Kidney epithelial cell (primary cell): Measurements from ENCODE around the gene AIM2. TPM values are rescaled to one million over a fixed set of nuclear protein-coding genes. Genes with fewer than 3 reads are reported as not detected.
"Not testable (repeated sequence)": the region's sequence is repeated elsewhere in the genome, so short reads cannot be mapped to it uniquely, and the experiment has no call there.

Experiments used
- DNase-seq: peaks from one replicate; pipeline ENCODE4 v3.0.0-alpha.2; 2010; ENCODE audit warnings: low read depth
- H3K27me3 ChIP-seq: 2 replicates; pipeline ENCODE4 v1.6.0; 2011; ENCODE audit warnings: low read length; ENCODE audit not compliant: control insufficient read depth, insufficient read depth
- H3K36me3 ChIP-seq: 2 replicates; pipeline ENCODE4 v1.5.1; 2011; ENCODE audit warnings: low read length; ENCODE audit not compliant: control insufficient read depth, insufficient read depth
- H3K4me3 ChIP-seq: 2 replicates; pipeline ENCODE4 v1.5.1; 2011; ENCODE audit warnings: low read depth, mild to moderate bottlenecking, control low read depth, low read length
- CTCF ChIP-seq: IDR thresholded peaks from 2 replicates; pipeline ENCODE4 v1.5.1; 2011; ENCODE audit warnings: mild to moderate bottlenecking, moderate library complexity, low read length, control low read depth, inconsistent platforms; ENCODE audit not compliant: insufficient read depth, poor library complexity, severe bottlenecking
- total RNA-seq: library from RNA; depleted of rRNA; stranded (reverse); fragments of >200 nt; gene quantifications from 2 replicates; pipeline ENCODE4 v1.2.3, GENCODE V29; 2015

Gene AIM2
- total RNA-seq, 1 donor from 2014 or later: not detected

GRCh38 chr1:159113596-159114433 is 37.2 kb upstream of the AIM2 start:
- no peak for DNase-seq
- TF ChIP-seq CTCF: no peak
- H3K4me3 ChIP-seq: no peak overlapping the region
- no peaks in the 10 kb centered on the region for H3K27me3 ChIP-seq
- no peaks in the 10 kb centered on the region for H3K36me3 ChIP-seq

GRCh38 chr1:159103021-159103420 is 26.5 kb upstream of the AIM2 start:
- not testable (repeated sequence) for H3K36me3 ChIP-seq, H3K27me3 ChIP-seq, DNase-seq, H3K4me3 ChIP-seq

DNA sequence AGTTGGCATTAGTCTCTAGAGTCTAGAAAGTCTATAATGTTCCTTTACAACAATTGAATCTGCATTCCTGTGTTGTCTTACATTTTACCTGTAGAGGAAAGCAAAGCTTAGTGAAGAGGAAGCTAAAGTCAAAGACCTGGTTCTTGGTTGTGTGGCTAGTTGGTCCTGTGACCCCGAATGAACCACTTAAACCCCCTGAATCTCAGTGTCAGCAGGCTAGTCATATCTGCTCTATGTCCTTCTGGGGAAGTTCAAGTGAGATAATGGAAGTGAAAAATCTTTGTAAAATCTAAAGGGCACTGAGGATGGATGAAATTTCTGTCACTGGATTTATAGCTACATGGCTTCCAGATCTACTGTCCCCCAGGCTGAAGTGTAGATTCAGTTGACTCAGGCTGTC is 24.0 kb upstream of the AIM2 start:
- no peak for DNase-seq
- no peaks in the 10 kb centered on the region for H3K27me3 ChIP-seq
- no peaks in the 10 kb centered on the region for H3K36me3 ChIP-seq
- TF ChIP-seq CTCF: no peak
- no peak overlapping the region for H3K4me3 ChIP-seq

- no peak overlapping the region for H3K4me3 ChIP-seq
- H3K36me3 ChIP-seq: no peaks in the 10 kb centered on the region
- no peak for TF ChIP-seq CTCF
- no peak for DNase-seq
- no peaks in the 10 kb centered on the region for H3K27me3 ChIP-seq
These were observed 22.0 kb upstream of the AIM2 start for GRCh38 chr1:159098596-159098995.

DNA sequence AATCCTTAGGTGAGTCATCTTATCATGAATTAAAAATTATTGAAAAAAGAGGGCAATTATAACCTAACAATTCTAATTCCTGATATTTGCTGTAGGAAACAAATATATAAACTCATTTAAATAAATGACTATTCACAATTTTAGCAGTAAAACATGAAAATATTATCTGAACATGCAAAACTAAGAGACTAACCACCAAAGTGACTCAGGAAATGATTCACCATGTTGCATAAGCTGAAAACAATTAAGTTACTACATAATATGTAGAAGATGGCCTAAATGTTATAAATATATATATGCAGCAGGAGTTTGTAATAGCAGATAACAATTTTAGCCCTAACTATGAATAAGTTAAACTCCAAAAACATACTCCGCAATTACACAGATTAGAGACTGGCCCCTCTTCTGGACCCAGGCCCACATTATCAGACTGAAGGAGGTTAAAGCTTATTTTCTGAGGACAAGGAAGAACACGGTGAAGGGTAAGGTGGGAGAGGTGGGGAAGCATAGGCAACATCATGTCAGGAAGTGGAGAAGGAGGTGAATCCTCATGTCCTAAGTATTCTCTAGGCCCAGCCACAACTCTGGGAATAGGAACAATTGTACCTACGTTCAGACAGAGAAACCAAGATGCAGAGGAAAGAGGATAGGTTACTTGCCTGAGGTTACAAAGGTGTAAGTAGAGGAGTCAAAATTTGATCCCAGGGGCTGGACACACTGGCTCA is 15.6 kb upstream of the AIM2 start:
- no peak for DNase-seq
- Histone ChIP-seq H3K27me3 (no peaks in the 10 kb centered on the region), H3K36me3 (no peaks in the 10 kb centered on the region), H3K4me3 (no peak overlapping the region)
- no peak for TF ChIP-seq CTCF

DNA sequence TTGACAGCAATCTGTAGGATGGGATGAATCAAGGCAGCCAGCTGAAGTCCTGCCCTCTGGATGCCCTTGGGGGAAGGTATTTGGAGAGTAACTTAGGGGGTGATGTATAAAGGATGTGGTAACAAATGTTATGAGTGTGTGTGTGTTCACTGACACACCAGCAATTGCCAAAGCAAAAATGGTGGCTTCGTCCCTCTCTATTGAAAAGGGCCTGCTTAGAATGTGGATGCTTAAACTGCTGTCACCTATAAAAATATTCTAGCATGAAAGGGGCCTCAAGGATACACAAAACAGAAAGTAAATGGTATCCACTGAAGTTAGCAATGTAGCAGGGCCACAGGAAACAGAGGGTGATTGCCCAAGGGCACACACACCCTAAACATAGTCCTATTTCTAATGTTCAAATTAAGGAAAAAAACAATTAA is 15.1 kb upstream of the AIM2 start:
- no peaks in the 10 kb centered on the region for H3K36me3 ChIP-seq
- H3K27me3 ChIP-seq: no peaks in the 10 kb centered on the region
- no peak overlapping the region for H3K4me3 ChIP-seq
- no peak for TF ChIP-seq CTCF
- no peak for DNase-seq
